Smooth muscle cell (in vitro differentiated cells): Measurements from ENCODE around the gene RBM41. TPM values are rescaled to one million over a fixed set of nuclear protein-coding genes. Genes with fewer than 3 reads are reported as not detected.

Experiments used
- DNase-seq: peaks from one replicate; lab custom pipeline; 2025; ENCODE audit not compliant: unreplicated experiment; lab: John Stamatoyannopoulos, UW
- H2AFZ ChIP-seq: fragments of 200-600 bp; sonication (generic); 2 replicates; pipeline ENCODE4 v1.6.0; 2016; ENCODE audit warnings: antibody characterized with exemption, low read depth, mild to moderate bottlenecking
- H3F3A ChIP-seq: fragments of 200-600 bp; sonication (generic); 2 replicates; pipeline ENCODE4 v1.6.0; 2017; ENCODE audit warnings: antibody characterized with exemption, low read depth
- H3K27ac ChIP-seq: fragments of 200-600 bp; sonication (generic); 2 replicates; pipeline ENCODE4 v1.5.1; 2016; ENCODE audit warnings: low read depth, mild to moderate bottlenecking
- H3K27me3 ChIP-seq: fragments of 200-600 bp; sonication (generic); 2 replicates; pipeline ENCODE4 v1.6.1; 2016; ENCODE audit warnings: low read depth, mild to moderate bottlenecking
- H3K36me3 ChIP-seq: fragments of 200-600 bp; sonication (generic); 2 replicates; pipeline ENCODE4 v1.5.1; 2016; ENCODE audit warnings: low read depth
- H3K4me1 ChIP-seq: fragments of 200-600 bp; sonication (generic); 2 replicates; pipeline ENCODE4 v1.5.1; 2016; ENCODE audit warnings: low read depth
- H3K4me2 ChIP-seq: fragments of 200-600 bp; sonication (generic); 2 replicates; pipeline ENCODE4 v1.6.0; 2016; ENCODE audit warnings: mild to moderate bottlenecking
- H3K4me3 ChIP-seq: fragments of 200-600 bp; sonication (generic); 2 replicates; pipeline ENCODE4 v1.5.1; 2016; ENCODE audit warnings: mild to moderate bottlenecking
- H3K79me2 ChIP-seq: fragments of 200-600 bp; sonication (generic); 2 replicates; pipeline ENCODE4 v1.6.0; 2016; ENCODE audit warnings: low read depth, mild to moderate bottlenecking
- H3K9ac ChIP-seq: fragments of 200-600 bp; sonication (generic); 2 replicates; pipeline ENCODE4 v1.6.0; 2016; ENCODE audit warnings: low read depth
- H3K9me3 ChIP-seq: fragments of 200-600 bp; sonication (generic); replicated peaks from 2 replicates; pipeline ENCODE4 v1.5.1; 2016; ENCODE audit warnings: low read depth
- H4K20me1 ChIP-seq: fragments of 200-600 bp; sonication (generic); 2 replicates; pipeline ENCODE4 v1.6.0; 2016; ENCODE audit warnings: low read depth
- CTCF ChIP-seq: fragments of 200-600 bp; sonication (generic); IDR thresholded peaks from 2 replicates; pipeline ENCODE4 v1.5.1; 2017; ENCODE audit warnings: borderline replicate concordance, mild to moderate bottlenecking, antibody characterized with exemption; ENCODE audit not compliant: insufficient read depth, poor library complexity, severe bottlenecking
- WGBS: methylation state at CpG from one replicate; pipeline ENCODE4 v1.1.7; 2016; ENCODE audit warnings: low lambda C conversion rate; 5-methylcytosine and 5-hydroxymethylcytosine counted together
- polyA plus RNA-seq: library from polyadenylated mRNA; unstranded; fragments of >200 nt; fragmentation: Nextera tagmentation; extraction: Ambion mirVana; gene quantifications from 2 replicates; pipeline ENCODE4 v1.2.1, GENCODE V29; 2016
- total RNA-seq: library from RNA; depleted of rRNA; stranded (reverse); fragments of >200 nt; gene quantifications from 2 replicates; pipeline ENCODE4 v1.2.3, GENCODE V29; 2014

RBM41 gene
- total and polyA plus RNA-seq, 2 experiments from 2014 or later = 6.5 to 12.1 TPM

DNA sequence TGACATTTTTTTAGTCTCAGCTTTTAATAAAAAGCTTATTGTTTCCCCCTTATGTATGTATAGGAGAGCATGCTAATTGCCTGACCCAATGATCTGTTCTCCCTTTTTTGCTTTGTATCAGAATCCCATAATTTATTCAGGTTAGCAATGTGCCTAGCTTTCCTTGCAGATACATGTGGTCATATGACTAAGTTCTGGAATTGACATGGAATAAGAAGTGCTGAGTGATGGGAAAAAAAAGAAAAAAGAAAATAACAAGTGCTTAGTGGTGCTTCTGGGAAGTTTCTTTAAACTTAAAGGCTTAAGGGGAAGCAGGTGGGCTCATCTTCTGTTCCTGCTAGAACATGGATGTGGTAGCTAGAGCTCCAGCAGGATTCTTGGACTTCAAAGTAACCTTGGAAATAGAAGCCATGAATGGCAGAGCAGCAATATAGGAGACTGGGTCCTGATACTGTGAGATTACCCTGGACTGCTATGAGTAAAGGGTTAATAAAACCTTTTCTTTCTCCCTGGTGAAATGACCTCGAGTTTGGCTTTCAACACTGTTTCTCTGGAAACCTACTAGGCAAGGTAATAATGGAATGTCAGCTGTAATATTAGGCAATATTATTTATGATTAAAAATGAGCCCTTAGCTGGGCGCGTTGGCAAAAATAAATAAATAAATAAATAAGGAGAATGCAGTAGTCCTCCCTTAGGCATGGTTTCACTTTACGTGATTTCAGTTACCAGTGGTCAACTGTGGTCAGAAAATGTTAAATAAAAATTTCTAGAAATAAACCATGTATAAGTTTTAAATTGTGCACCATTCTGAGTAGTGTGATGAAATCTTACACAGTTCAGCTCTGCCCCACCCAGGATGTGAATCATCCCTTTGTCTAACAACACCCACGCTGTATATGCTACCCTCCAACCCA is 16.7 kb upstream of the RBM41 start:
- Histone ChIP-seq H3K4me2 (no peak overlapping the region), H3K79me2 (no peaks in the 10 kb centered on the region), H2AFZ (no peak overlapping the region), H3K4me3 (no peak overlapping the region), H3K4me1 (no peaks in the 10 kb centered on the region), H4K20me1 (no peaks in the 10 kb centered on the region), H3K36me3 (no peaks in the 10 kb centered on the region), H3K27ac (peak overlapping the region; percentile 62), H3K9me3 (no peaks in the 10 kb centered on the region), H3K9ac (no peak overlapping the region), H3F3A (no peaks in the 10 kb centered on the region), H3K27me3 (no peaks in the 10 kb centered on the region)
- DNase-seq = no peak
- TF ChIP-seq CTCF = no peak
- 62% methylated on average over 5 of the region's 5 CpGs for whole genome bisulfite sequencing

DNA sequence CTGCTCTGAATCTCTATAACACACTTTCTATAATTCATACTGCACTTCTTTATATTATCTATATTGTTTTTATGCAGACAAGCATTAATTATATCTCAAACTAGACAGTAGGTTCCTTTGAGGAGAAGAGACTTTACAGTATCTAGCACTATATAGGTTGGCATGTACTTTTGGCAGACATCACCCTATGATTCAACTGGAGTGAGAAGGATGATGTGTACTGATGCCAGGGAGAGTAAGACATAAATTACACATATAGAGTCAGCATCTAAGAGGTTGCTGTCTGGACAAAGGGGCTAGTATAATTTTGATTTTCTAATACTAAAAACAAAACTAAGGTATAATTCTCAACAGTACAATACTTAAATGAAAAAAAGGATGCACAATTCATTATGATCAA is 5.1 kb upstream of the RBM41 start:
- Histone ChIP-seq H2AFZ (no peak overlapping the region), H3K4me1 (no peaks in the 10 kb centered on the region), H3K9me3 (no peaks in the 10 kb centered on the region), H3F3A (no peaks in the 10 kb centered on the region), H3K27ac (no peak overlapping the region), H3K9ac (no peak overlapping the region), H3K36me3 (no peaks in the 10 kb centered on the region), H3K79me2 (no peaks in the 10 kb centered on the region), H3K4me3 (no peak overlapping the region), H3K27me3 (no peaks in the 10 kb centered on the region), H4K20me1 (no peaks in the 10 kb centered on the region), H3K4me2 (no peak overlapping the region)
- DNase-seq = no peak
- TF ChIP-seq CTCF = no peak

DNA sequence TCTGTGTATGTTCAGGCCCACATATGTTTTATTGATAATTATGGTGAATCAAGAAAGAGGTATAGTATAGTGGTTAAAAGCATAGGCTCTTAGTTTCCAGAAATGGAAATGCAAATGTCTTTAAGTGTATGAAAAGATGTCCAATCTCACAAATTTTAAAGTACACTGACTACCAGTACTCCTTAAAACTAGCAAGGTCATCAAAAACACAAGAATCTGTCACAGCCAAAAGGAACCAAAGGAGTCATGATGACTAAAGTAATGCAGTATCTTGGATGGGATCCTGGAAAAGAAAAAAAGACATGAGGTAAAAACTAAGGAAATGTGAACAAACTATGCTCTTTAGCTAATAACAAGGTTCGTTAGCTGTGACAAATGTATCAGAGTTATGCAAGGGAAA is 661 bp upstream of the RBM41 start:
- Histone ChIP-seq H3K4me1 (peaks cover 5% of the 10 kb centered on the region), H3K27ac (no peak overlapping the region), H3K9ac (no peak overlapping the region), H3K9me3 (no peaks in the 10 kb centered on the region), H3K4me2 (peak overlapping the region; percentile 82), H3F3A (no peaks in the 10 kb centered on the region), H2AFZ (peak overlapping the region; percentile 51), H4K20me1 (no peaks in the 10 kb centered on the region), H3K4me3 (peak overlapping the region; percentile 70), H3K79me2 (peaks cover 8% of the 10 kb centered on the region), H3K36me3 (no peaks in the 10 kb centered on the region), H3K27me3 (no peaks in the 10 kb centered on the region)
- 82% methylated on average over 1 of the region's 1 CpG for WGBS
- DNase-seq = no peak
- no peak for TF ChIP-seq CTCF

GRCh38 chrX:107117993-107118321 is 665 bp downstream of the RBM41 start:
- H3K27ac ChIP-seq = no peak overlapping the region
- H4K20me1 ChIP-seq = no peaks in the 10 kb centered on the region
- H2AFZ ChIP-seq = peak overlapping the region; percentile 75
- no peaks in the 10 kb centered on the region for H3F3A ChIP-seq
- no peak for DNase-seq
- H3K4me3 ChIP-seq = peak overlapping the region; percentile 70
- no peaks in the 10 kb centered on the region for H3K36me3 ChIP-seq
- 39% methylated on average over 8 of the region's 8 CpGs for WGBS
- H3K4me2 ChIP-seq = peak overlapping the region; percentile 82
- H3K9ac ChIP-seq = peak overlapping the region; percentile 71
- H3K9me3 ChIP-seq = no peaks in the 10 kb centered on the region
- no peaks in the 10 kb centered on the region for H3K27me3 ChIP-seq
- H3K79me2 ChIP-seq = peaks cover 8% of the 10 kb centered on the region
- TF ChIP-seq CTCF = no peak
- peaks cover 5% of the 10 kb centered on the region for H3K4me1 ChIP-seq
